Measurements from ENCODE around the gene GABPB2. TPM values are rescaled to one million over a fixed set of nuclear protein-coding genes. Genes with fewer than 3 reads are reported as not detected.

GABPB2 gene
- total and polyA plus RNA-seq, 8 donors = 3.9 to 52.2 (median 6.6) TPM

- TF ChIP-seq POLR2A (IDR thresholded peaks at IDR 0.05) (no peak), EP300 (IDR thresholded peaks at IDR 0.05) (no peak), POLR2AphosphoS5 (IDR thresholded peaks at IDR 0.05) (no peak), CTCF (IDR thresholded peaks at IDR 0.05) (no peak)
- Histone ChIP-seq H3K4me3 (no peak overlapping the region), H3K27ac (peak overlapping the region in 1 of 5 donors; percentile 3), H3K4me1 (peaks cover 5 to 25% (median 15%) of the 10 kb centered on the region in 4 donors), H3K27me3 (no peaks in the 10 kb centered on the region), H3K36me3 (no peaks in the 10 kb centered on the region), H3K9me3 (no peaks in the 10 kb centered on the region)
- intact Hi-C loops (cut with DNase I; ENCODE audit: low total_unique reads) = no loop called here
- no peak for DNase-seq
Measured at GRCh38 chr1:151065089-151065645, 5.4 kb upstream of the GABPB2 start.

- Histone ChIP-seq H3K27me3 (no peaks in the 10 kb centered on the region), H3K4me1 (peaks cover 12 to 21% (median 17%) of the 10 kb centered on the region in 4 donors), H3K9me3 (no peaks in the 10 kb centered on the region), H3K27ac (peak overlapping the region in 1 of 5 donors; percentile 99), H3K36me3 (no peaks in the 10 kb centered on the region), H3K4me3 (no peak overlapping the region)
- no peak for TF ChIP-seq POLR2A (IDR thresholded peaks at IDR 0.05)
- no peak for TF ChIP-seq CTCF (IDR thresholded peaks at IDR 0.05)
- no peak for TF ChIP-seq POLR2AphosphoS5 (IDR thresholded peaks at IDR 0.05)
- no peak for TF ChIP-seq EP300 (IDR thresholded peaks at IDR 0.05)
- intact Hi-C loops (cut with DNase I; ENCODE audit: low total_unique reads) = no loop called here
- no peak for DNase-seq
- 82 to 96% (median 86%) methylated on average over 4 of the region's 4 CpGs for WGBS, 5 donors
Measured at GRCh38 chr1:151067185-151067584, 3.4 kb upstream of the GABPB2 start.

GRCh38 chr1:151069103-151069486 is 1.5 kb upstream of the GABPB2 start:
- TF ChIP-seq POLR2AphosphoS5 (IDR thresholded peaks at IDR 0.05) (no peak), POLR2A (IDR thresholded peaks at IDR 0.05) (no peak), CTCF (IDR thresholded peaks at IDR 0.05) (no peak), EP300 (IDR thresholded peaks at IDR 0.05) (no peak)
- Histone ChIP-seq H3K4me1 (peaks cover 12 to 29% (median 20%) of the 10 kb centered on the region in 4 donors), H3K4me3 (no peak overlapping the region), H3K36me3 (peaks cover 0 to 5% (median 3%) of the 10 kb centered on the region in 4 donors), H3K27ac (peak overlapping the region in 4 of 5 donors; percentile 98 to 99 (median 99)), H3K27me3 (no peaks in the 10 kb centered on the region), H3K9me3 (no peaks in the 10 kb centered on the region)
- WGBS, 5 donors = 63 to 73% (median 66%) methylated on average over 5 of the region's 5 CpGs
- intact Hi-C loops (cut with DNase I; ENCODE audit: low total_unique reads) = no loop called here
- no peak for DNase-seq

- Histone ChIP-seq H3K4me3 (no peak overlapping the region), H3K36me3 (peaks cover 0 to 14% (median 12%) of the 10 kb centered on the region in 4 donors), H3K9me3 (no peaks in the 10 kb centered on the region), H3K27me3 (no peaks in the 10 kb centered on the region), H3K4me1 (peaks cover 12 to 29% (median 20%) of the 10 kb centered on the region in 4 donors), H3K27ac (peak overlapping the region in 4 of 5 donors; percentile 98 to 99 (median 99))
- no peak for DNase-seq
- TF ChIP-seq EP300 (IDR thresholded peaks at IDR 0.05) = no peak
- TF ChIP-seq CTCF (IDR thresholded peaks at IDR 0.05) = no peak
- TF ChIP-seq POLR2AphosphoS5 (IDR thresholded peaks at IDR 0.05) = no peak
- TF ChIP-seq POLR2A (IDR thresholded peaks at IDR 0.05) = no peak
- intact Hi-C loops (cut with DNase I; ENCODE audit: low total_unique reads) = no loop called here
- WGBS, 5 donors = 71 to 78% (median 73%) methylated on average over 13 of the region's 13 CpGs
Measured at GRCh38 chr1:151072224-151072623, 1.7 kb downstream of the GABPB2 start.

Data from stomach (tissue), 9 donors.